SU-DHL-6 (cell line): ENCODE measurements around the gene CELA1.
A peak's percentile ranks its signal among the peaks of the same experiment; 100 is the strongest.
"Not testable (repeated sequence)": the region's sequence is repeated elsewhere in the genome, so short reads cannot be mapped to it uniquely, and the experiment has no call there.

ENCODE experiments used
- H2AFZ ChIP-seq: fragments of 200-600 bp; sonication (generic); 2 replicates; pipeline ENCODE4 v1.6.1; 2014; ENCODE audit warnings: low read depth, mild to moderate bottlenecking, moderate library complexity, mixed read lengths, antibody characterized with exemption, low read length; ENCODE audit not compliant: severe bottlenecking
- H3F3A ChIP-seq: fragments of 200-600 bp; shearing (Covaris generic); 2 replicates; pipeline ENCODE4 v1.6.0; 2016; ENCODE audit warnings: antibody characterized with exemption, mild to moderate bottlenecking; ENCODE audit not compliant: insufficient read depth
- H3K27ac ChIP-seq: fragments of 200-600 bp; sonication (generic); 2 replicates; pipeline ENCODE4 v1.5.1; 2016; ENCODE audit warnings: low read depth, mild to moderate bottlenecking, low read length, moderate library complexity, mixed read lengths
- H3K27me3 ChIP-seq: fragments of 200-600 bp; sonication (generic), shearing (Covaris generic); 2 replicates; pipeline ENCODE4 v1.6.0; 2014; ENCODE audit warnings: mild to moderate bottlenecking, low read length
- H3K36me3 ChIP-seq: fragments of 200-600 bp; sonication (generic); 2 replicates; pipeline ENCODE4 v1.6.1; 2014; ENCODE audit warnings: mild to moderate bottlenecking, low read length, mixed read lengths
- H3K4me2 ChIP-seq: fragments of 300-600, 200-600 bp; shearing (Covaris generic), sonication (generic); 2 replicates; pipeline ENCODE4 v1.6.0; 2014; ENCODE audit warnings: low read length, low read depth, mild to moderate bottlenecking; ENCODE audit not compliant: poor library complexity, severe bottlenecking
- H3K4me3 ChIP-seq: fragments of 200-600 bp; sonication (generic); 2 replicates; pipeline ENCODE4 v1.5.1; 2014; ENCODE audit warnings: antibody characterized with exemption, low read length, mild to moderate bottlenecking, mixed read lengths; ENCODE audit not compliant: insufficient read depth, poor library complexity, severe bottlenecking
- H3K79me2 ChIP-seq: fragments of 200-600 bp; sonication (generic); 2 replicates; pipeline ENCODE4 v1.6.1; 2014; ENCODE audit warnings: mild to moderate bottlenecking, low read length, moderate library complexity; ENCODE audit not compliant: insufficient read depth
- H3K9ac ChIP-seq: fragments of 200-600 bp; sonication (generic); 2 replicates; pipeline ENCODE4 v1.7.0; 2014; ENCODE audit warnings: mild to moderate bottlenecking, low read length
- H3K9me2 ChIP-seq: fragments of 200-600 bp; sonication (generic); replicated peaks from 2 replicates; pipeline ENCODE4 v1.6.1; 2014; ENCODE audit warnings: low read length; ENCODE audit not compliant: insufficient read depth
- H3K9me3 ChIP-seq: fragments of 200-600 bp; sonication (generic); 2 replicates; pipeline ENCODE4 v1.6.1; 2014; ENCODE audit warnings: low read length, mixed read lengths; ENCODE audit not compliant: insufficient read depth
- H4K20me1 ChIP-seq: fragments of 200-600 bp; sonication (generic); 2 replicates; pipeline ENCODE4 v1.6.1; 2014; ENCODE audit warnings: low read depth, mild to moderate bottlenecking, antibody characterized with exemption, low read length, moderate library complexity, mixed read lengths
- EZH2phosphoT487 ChIP-seq: fragments of 200-600 bp; sonication (generic), shearing (Covaris generic); conservative IDR thresholded peaks from 2 replicates; pipeline ENCODE4 v1.6.1; 2018; ENCODE audit warnings: mild to moderate bottlenecking, antibody characterized with exemption, low read length, moderate library complexity, mixed read lengths
- TF ChIP-seq, protein P1 (sequence below): fragments of 200-600 bp; sonication (generic); IDR thresholded peaks from one replicate; pipeline ENCODE4 v1.5.1; 2017; ENCODE audit warnings: antibody characterized with exemption, mild to moderate bottlenecking, low read length, moderate library complexity; ENCODE audit not compliant: insufficient read depth, poor library complexity, severe bottlenecking

Gene CELA1

DNA sequence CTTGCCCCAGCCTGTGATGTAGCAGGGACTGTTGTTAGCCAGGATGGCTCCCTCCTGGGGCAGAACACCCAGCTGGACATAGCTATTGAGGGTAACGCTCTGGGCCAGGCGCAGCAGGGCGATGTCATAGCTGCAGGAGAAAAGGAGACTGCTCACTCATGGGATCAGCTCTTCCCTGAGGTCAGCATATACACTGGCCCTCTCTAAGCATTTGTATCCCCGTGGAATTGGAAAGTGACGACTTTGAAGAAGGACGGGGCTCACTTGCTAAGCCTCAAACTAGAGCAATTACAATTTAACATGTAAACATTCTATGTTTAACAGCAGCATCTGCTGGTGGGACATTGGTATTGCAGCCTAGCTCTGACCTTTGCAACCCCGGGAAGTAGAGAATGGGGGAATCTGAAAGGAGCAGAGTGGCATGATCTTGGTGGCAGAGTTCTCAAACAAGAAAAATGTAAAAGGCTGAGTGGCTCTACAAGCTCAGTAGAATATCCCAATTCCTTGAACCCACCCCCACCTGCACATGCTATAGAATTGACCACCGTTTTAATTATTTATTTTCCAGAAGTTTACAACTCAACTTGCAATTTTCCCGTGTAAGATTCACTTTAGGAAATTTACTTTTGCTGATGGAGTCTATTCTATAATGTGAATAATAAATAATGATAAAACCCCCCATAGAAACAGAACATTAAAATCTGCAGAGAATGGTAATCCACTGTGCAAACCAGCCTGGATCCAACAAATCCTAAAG lies 5.0 kb downstream of the CELA1 start:
- TF ChIP-seq EZH2phosphoT487, result no peak
- TF ChIP-seq, protein P1, sequence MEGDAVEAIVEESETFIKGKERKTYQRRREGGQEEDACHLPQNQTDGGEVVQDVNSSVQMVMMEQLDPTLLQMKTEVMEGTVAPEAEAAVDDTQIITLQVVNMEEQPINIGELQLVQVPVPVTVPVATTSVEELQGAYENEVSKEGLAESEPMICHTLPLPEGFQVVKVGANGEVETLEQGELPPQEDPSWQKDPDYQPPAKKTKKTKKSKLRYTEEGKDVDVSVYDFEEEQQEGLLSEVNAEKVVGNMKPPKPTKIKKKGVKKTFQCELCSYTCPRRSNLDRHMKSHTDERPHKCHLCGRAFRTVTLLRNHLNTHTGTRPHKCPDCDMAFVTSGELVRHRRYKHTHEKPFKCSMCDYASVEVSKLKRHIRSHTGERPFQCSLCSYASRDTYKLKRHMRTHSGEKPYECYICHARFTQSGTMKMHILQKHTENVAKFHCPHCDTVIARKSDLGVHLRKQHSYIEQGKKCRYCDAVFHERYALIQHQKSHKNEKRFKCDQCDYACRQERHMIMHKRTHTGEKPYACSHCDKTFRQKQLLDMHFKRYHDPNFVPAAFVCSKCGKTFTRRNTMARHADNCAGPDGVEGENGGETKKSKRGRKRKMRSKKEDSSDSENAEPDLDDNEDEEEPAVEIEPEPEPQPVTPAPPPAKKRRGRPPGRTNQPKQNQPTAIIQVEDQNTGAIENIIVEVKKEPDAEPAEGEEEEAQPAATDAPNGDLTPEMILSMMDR, result peak; percentile 97
- Histone ChIP-seq H3K36me3 (no peaks in the 10 kb centered on the region), H3K27me3 (no peaks in the 10 kb centered on the region), H3K9ac (no peak overlapping the region), H3K9me2 (no peaks in the 10 kb centered on the region), H2AFZ (no peak overlapping the region), H3F3A (no peaks in the 10 kb centered on the region), H3K79me2 (no peaks in the 10 kb centered on the region), H4K20me1 (no peaks in the 10 kb centered on the region), H3K27ac (no peak overlapping the region), H3K9me3 (no peaks in the 10 kb centered on the region), H3K4me2 (no peak overlapping the region), H3K4me3 (no peak overlapping the region)

DNA sequence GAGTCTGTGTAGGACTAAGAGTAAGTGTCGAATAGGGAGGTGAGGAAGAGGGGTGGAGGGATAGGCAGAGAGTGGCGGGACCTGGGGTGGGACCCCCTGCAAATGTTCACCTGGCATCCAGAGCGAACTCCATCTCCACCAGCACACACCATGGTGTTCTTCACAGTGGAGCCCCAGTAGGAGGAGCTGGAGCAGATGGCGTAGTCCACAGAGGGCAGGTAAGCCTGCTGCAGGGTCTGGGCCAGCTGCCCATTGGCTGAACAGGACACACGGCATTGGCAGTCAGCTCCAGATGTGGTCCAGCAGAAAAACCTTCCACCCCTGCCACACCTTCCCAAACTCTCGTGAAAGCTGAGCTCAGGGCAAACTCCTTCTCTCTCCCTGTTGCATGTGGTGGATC lies 6.7 kb downstream of the CELA1 start:
- Histone ChIP-seq H4K20me1 (no peaks in the 10 kb centered on the region), H3K9me2 (no peaks in the 10 kb centered on the region), H3K9me3 (no peaks in the 10 kb centered on the region), H3K79me2 (no peaks in the 10 kb centered on the region), H3K9ac (no peak overlapping the region), H3K27ac (no peak overlapping the region), H3K4me3 (no peak overlapping the region), H3K36me3 (no peaks in the 10 kb centered on the region), H3F3A (no peaks in the 10 kb centered on the region), H3K4me2 (no peak overlapping the region), H3K27me3 (no peaks in the 10 kb centered on the region), H2AFZ (no peak overlapping the region)
- no peak for TF ChIP-seq EZH2phosphoT487
- TF ChIP-seq, protein P1, result no peak

DNA sequence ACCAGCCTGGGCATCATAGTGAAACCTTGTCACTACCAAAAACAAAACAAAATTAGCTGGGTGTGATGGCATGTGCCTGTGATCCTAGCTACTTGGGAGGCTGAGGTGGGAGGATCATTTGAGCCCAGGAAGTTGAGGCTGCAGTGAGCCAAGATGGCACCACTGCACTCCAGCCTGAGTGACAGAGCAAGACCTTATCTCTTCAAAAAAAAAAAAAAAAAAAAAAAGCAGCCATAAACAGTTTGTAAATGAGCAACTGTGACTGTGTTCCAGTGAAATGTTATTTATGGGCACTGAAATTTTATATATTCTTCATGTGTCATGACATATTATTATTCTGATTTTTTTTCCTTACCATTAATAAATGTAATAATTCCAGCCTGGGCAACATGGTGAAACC lies 9.1 kb downstream of the CELA1 start:
- not testable (repeated sequence) for H3K4me3 ChIP-seq, H4K20me1 ChIP-seq, H3K36me3 ChIP-seq, H3K9me3 ChIP-seq, H3K9ac ChIP-seq, H3K27ac ChIP-seq, H3K9me2 ChIP-seq, H3F3A ChIP-seq, H3K27me3 ChIP-seq, H3K4me2 ChIP-seq, H2AFZ ChIP-seq, H3K79me2 ChIP-seq

DNA sequence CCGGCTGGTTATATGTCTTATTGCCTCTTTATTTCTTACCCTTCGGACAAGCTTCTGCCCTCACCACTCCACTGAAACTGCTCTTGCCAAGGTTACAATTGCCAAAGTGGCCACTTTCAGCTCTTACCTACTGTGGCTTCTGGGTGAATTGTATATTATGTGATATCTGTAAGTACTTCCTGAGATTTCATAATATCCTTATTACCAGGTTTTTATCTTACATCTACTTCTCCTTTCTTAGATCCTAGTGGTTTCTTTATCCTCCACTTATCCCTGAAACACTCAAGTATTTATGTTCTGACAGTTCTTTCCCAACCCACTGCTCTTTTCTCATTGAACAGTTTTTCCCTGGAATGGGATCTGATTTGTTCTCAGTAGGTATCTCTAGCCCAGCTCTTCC lies 10.5 kb downstream of the CELA1 start:
- TF ChIP-seq, protein P1, result no peak
- Histone ChIP-seq H3K9me2 (no peaks in the 10 kb centered on the region), H3K79me2 (no peaks in the 10 kb centered on the region), H3K27ac (no peak overlapping the region), H3K4me3 (no peak overlapping the region), H3F3A (no peaks in the 10 kb centered on the region), H4K20me1 (no peaks in the 10 kb centered on the region), H3K9me3 (no peaks in the 10 kb centered on the region), H3K27me3 (no peaks in the 10 kb centered on the region), H3K4me2 (no peak overlapping the region), H3K36me3 (no peaks in the 10 kb centered on the region), H2AFZ (no peak overlapping the region), H3K9ac (no peak overlapping the region)
